Esophagus muscularis mucosa (tissue), 4 donors: ENCODE measurements around the gene JMJD4. TPM values are rescaled to one million over a fixed set of nuclear protein-coding genes. Genes with fewer than 3 reads are reported as not detected.
A peak's percentile ranks its signal among the peaks of the same experiment; 100 is the strongest.

Experiments used
- DNase-seq: peaks from one replicate; pipeline ENCODE4 v3.0.0-alpha.2; 2017; ENCODE audit errors: extremely low spot score
- H3K27ac ChIP-seq, 4 donors: fragments of 200-600 bp; sonication (generic); replicated peaks in 1 of 4; 1 replicate in 3 of 4; 2 replicates in 1 of 4; pipeline ENCODE4 v1.5.1; 2016 to 2019; ENCODE audit warnings: mild to moderate bottlenecking in 1 of 4
- H3K27me3 ChIP-seq, 4 donors: fragments of 200-600 bp; sonication (generic); one replicate each; pipeline versions ENCODE4 v1.5.1 to v1.6.0; 2016 to 2019
- H3K36me3 ChIP-seq, 4 donors: fragments of 200-600 bp; sonication (generic); one replicate each; pipeline ENCODE4 v1.5.1; 2016 to 2019
- H3K4me1 ChIP-seq, 4 donors: fragments of 200-600 bp; sonication (generic); one replicate each; pipeline ENCODE4 v1.5.1; 2016 to 2019
- H3K4me3 ChIP-seq, 4 donors: fragments of 200-600 bp; sonication (generic); 1 replicate in 2 of 4; 2 replicates in 2 of 4; pipeline ENCODE4 v1.5.1; 2016 to 2019; ENCODE audit warnings: mild to moderate bottlenecking in 4 of 4, moderate library complexity in 1 of 4
- H3K9me3 ChIP-seq, 4 donors: fragments of 200-600 bp; sonication (generic); 1 replicate in 3 of 4; 2 replicates in 1 of 4; pipeline ENCODE4 v1.5.1; 2016 to 2019
- EP300 ChIP-seq: sonication (generic); formaldehyde crosslinking; IDR thresholded peaks from one replicate; pipeline ENCODE4 v1.6.1; 2017; ENCODE audit warnings: antibody characterized with exemption
- POLR2A ChIP-seq: fragments of 450-650 bp; IDR thresholded peaks from one replicate; pipeline ENCODE4 v1.6.1; 2017; ENCODE audit warnings: antibody characterized with exemption, moderate library complexity, mild to moderate bottlenecking, low read depth
- POLR2AphosphoS5 ChIP-seq, 2 donors: sonication (generic); formaldehyde crosslinking; IDR thresholded peaks; one replicate each; pipeline ENCODE4 v1.6.1; 2017; ENCODE audit warnings: antibody characterized with exemption in 2 of 2
- WGBS: methylation state at CpG from one replicate; pipeline ENCODE4 v1.1.5; 2018; 5-methylcytosine and 5-hydroxymethylcytosine counted together
- intact Hi-C: fragments of 100-400 bp; cut with DNase I; formaldehyde crosslinking; loops from one replicate; pipeline ENCODE4 v1.15.1; 2023
- total RNA-seq, 4 donors: library from RNA; depleted of rRNA; stranded (reverse); fragments of >200 nt; gene quantifications; one replicate each; pipeline versions ENCODE4 v1.1.0 to v1.2.1, GENCODE V29; 2016
- TF ChIP-seq, protein P1 (sequence below), 3 experiments: fragments of 200-600 bp in 2 of 3; fragments of 450-650 bp in 1 of 3; sonication (generic) in 2 of 3; IDR thresholded peaks; one replicate each; pipeline ENCODE4 v1.5.1; 2017 to 2019; ENCODE audit warnings: antibody characterized with exemption in 3 of 3, mild to moderate bottlenecking in 2 of 3, moderate library complexity in 1 of 3

JMJD4 gene
- total RNA-seq, 4 donors from 2014 or later, result 10.8 to 18.4 (median 14.2) TPM

DNA sequence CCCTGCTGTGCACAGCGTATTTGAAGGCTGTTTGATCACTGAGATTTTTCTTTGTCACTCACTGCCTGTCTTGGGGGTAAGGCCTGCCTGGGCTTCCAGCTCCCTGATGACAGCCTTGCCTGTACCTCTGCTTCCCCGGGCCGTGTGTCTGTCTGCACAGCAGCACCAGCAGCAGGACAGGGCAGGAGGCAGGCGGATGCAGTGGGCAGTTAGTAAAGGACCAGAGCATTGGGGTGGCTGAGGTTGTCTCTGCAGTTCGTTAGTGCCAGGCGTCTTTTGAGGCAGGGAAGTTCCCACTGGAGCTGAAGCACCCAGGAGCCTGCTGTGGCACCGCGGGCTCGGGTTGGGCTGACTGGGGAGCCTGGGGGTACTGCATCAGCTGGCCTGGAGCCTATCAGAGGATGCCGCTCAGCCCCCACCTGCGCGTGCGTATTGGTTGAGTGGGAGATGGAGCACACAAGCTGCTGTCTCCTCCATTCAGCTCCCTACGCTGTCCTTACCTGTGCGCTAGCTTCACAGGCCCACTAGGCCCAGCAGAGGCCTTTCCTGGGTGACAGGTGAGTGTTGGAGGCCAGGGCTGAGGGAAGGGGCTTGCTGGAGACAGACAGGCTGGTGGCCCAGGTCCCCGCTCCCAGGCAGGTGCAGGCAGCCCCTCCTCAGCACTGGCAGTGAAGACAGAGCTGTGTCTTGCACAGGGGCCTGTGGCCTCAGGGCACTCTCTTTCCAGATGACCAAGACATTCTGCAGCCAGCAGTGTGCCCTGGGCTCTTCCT is 28.3 kb upstream of the JMJD4 start:
- intact Hi-C loops, result loop anchor here (2.0 to 10.0 kb wide), 2 partner anchors 183 to 321 kb away; partner anchors contain the start of genes ARF1 and WNT9A

DNA sequence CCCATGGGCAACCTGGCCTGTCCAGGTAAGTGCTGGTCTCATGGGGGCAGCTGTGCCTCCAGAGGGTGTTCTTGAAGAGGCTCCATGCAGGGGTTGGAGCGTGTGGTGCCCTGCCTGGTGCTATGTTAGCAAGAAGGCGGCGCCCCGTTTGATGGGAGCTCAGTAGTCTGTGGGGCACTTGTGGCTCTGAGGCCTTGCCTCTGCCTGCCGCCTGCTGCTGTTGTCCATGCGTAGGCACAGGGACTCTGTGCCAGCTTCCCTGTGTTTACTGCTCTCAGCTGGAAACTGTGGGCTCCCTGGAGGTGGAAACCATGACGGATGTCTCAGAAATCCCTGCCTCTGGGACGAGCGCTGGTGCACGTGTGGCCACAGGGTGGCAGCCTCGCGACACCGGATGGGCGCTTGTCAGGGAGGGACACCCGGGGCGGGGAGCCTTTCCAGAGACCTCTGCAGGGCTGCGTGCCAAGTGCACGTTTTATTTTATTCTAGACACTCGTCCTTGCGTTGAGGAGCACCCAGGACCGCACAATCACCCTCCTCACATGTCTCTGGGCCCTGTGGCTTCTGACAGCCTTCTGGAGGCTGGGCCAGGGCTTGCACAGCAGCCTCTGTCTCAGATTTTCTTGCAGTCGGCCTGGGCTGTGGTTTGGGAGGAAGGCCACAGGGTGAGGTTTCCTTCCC is 27.3 kb upstream of the JMJD4 start:
- Histone ChIP-seq H3K36me3 (peaks cover 0 to 64% (median 37%) of the 10 kb centered on the region in 4 donors), H3K27ac (peak overlapping the region; percentile 10 to 86 (median 72)), H3K4me3 (peak overlapping the region in 1 of 4 donors; percentile 19), H3K9me3 (no peaks in the 10 kb centered on the region), H3K4me1 (peaks cover 46 to 68% (median 57%) of the 10 kb centered on the region in 4 donors), H3K27me3 (no peaks in the 10 kb centered on the region)
- TF ChIP-seq POLR2A (no peak), EP300 (no peak), POLR2AphosphoS5 (IDR thresholded peaks at IDR 0.05) (peak; percentile 78 to 79)
- TF ChIP-seq, protein P1, sequence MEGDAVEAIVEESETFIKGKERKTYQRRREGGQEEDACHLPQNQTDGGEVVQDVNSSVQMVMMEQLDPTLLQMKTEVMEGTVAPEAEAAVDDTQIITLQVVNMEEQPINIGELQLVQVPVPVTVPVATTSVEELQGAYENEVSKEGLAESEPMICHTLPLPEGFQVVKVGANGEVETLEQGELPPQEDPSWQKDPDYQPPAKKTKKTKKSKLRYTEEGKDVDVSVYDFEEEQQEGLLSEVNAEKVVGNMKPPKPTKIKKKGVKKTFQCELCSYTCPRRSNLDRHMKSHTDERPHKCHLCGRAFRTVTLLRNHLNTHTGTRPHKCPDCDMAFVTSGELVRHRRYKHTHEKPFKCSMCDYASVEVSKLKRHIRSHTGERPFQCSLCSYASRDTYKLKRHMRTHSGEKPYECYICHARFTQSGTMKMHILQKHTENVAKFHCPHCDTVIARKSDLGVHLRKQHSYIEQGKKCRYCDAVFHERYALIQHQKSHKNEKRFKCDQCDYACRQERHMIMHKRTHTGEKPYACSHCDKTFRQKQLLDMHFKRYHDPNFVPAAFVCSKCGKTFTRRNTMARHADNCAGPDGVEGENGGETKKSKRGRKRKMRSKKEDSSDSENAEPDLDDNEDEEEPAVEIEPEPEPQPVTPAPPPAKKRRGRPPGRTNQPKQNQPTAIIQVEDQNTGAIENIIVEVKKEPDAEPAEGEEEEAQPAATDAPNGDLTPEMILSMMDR (IDR thresholded peaks at IDR 0.05), result peak; percentile 87 to 93 (median 89)
- WGBS, result 0% methylated on average over 15 of the region's 22 CpGs
- intact Hi-C loops, result loop anchor here (2.0 to 10.0 kb wide), 2 partner anchors 184 to 322 kb away; partner anchors contain the start of genes ARF1 and WNT9A
- peak; percentile 94 for DNase-seq

More for the DNA sequence above, 28.3 kb upstream of the JMJD4 start:
- TF ChIP-seq POLR2A (no peak), EP300 (no peak), POLR2AphosphoS5 (IDR thresholded peaks at IDR 0.05) (no peak)
- TF ChIP-seq, protein P1 (IDR thresholded peaks at IDR 0.05), result no peak
- Histone ChIP-seq H3K9me3 (no peaks in the 10 kb centered on the region), H3K4me3 (no peak overlapping the region), H3K27me3 (no peaks in the 10 kb centered on the region), H3K36me3 (peaks cover 7 to 68% (median 48%) of the 10 kb centered on the region in 4 donors), H3K4me1 (peaks cover 35 to 58% (median 47%) of the 10 kb centered on the region in 4 donors), H3K27ac (peak overlapping the region in 3 of 4 donors; percentile 21 to 86 (median 77))
- DNase-seq, result no peak
- 86% methylated on average over 13 of the region's 16 CpGs for WGBS

DNA sequence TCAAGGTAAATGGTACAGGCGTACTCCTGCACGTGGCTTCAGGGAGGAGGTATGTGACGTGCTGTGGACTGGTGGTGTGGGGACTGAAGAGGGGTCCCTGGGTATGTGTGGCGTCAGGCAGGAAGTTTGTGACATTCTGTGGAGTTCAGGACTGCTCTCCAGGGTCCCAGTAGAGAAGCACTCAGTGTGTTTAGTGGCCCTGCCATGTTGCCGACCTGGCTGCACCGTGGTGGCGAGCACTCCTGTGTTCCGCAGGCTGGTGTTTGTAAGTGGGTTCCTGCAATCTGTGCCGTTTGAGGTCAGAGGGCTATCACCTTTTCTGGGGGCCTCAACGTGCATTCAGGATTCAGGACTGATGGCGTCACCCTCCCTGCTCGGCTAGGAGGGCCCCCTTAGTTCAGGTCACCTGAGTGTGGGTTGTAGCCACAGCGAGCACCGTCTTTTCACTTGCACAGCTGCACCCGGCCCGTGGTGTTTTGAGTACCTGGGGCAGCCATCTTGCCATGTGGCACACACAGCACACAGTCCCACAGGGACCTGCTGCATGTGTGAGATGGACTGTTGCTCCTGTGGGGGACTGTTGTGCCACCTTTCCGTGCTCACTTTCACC is 26.6 kb upstream of the JMJD4 start:
- no peaks in the 10 kb centered on the region for H3K9me3 ChIP-seq
- H3K36me3 ChIP-seq, result peaks cover 0 to 57% (median 31%) of the 10 kb centered on the region in 4 donors
- H3K27ac ChIP-seq, result peak overlapping the region; percentile 10 to 86 (median 72)
- intact Hi-C loops, result loop anchor here (2.0 to 10.0 kb wide), 2 partner anchors 185 to 323 kb away; partner anchors contain the start of genes ARF1 and WNT9A
- TF ChIP-seq EP300, result no peak
- TF ChIP-seq, protein P1 (IDR thresholded peaks at IDR 0.05), result no peak
- TF ChIP-seq POLR2AphosphoS5 (IDR thresholded peaks at IDR 0.05), result no peak
- no peak for TF ChIP-seq POLR2A
- no peak for DNase-seq
- H3K4me1 ChIP-seq, result peaks cover 49 to 68% (median 62%) of the 10 kb centered on the region in 4 donors
- H3K4me3 ChIP-seq, result no peak overlapping the region
- no peaks in the 10 kb centered on the region for H3K27me3 ChIP-seq
- 80% methylated on average over 14 of the region's 17 CpGs for WGBS

DNA sequence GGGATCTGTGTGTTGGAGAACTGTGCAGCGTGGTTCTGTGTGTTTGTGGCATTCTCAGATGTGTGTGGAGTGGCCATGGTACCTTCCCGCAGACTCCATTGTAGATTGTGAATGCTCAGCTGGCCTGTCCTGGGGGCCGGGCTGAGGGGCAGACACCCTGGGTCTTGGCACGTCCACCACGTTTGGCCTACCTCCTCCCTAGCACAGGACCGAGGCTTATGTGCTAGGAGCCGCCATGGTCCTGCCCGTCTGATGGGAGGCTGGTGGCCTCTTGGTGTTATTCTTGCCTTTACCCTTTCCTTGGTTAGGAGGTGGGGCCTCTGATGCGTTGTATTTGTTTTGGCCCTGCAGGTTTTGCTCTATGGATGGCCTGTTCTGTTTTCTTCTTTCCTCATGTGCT is 25.3 kb upstream of the JMJD4 start:
- H3K36me3 ChIP-seq, result peaks cover 0 to 45% (median 23%) of the 10 kb centered on the region in 4 donors
- no peak overlapping the region for H3K4me3 ChIP-seq
- H3K9me3 ChIP-seq, result no peaks in the 10 kb centered on the region
- 84% methylated on average over 7 of the region's 9 CpGs for WGBS
- intact Hi-C loops, result loop anchor here (10.0 kb wide), 1 partner anchor 324 kb away; the partner anchor contains the start of gene ARF1
- peak overlapping the region; percentile 77 to 86 (median 82) for H3K27ac ChIP-seq
- DNase-seq, result no peak
- H3K27me3 ChIP-seq, result no peaks in the 10 kb centered on the region
- TF ChIP-seq POLR2AphosphoS5 (IDR thresholded peaks at IDR 0.05) (no peak), EP300 (no peak), POLR2A (no peak)
- TF ChIP-seq, protein P1 (IDR thresholded peaks at IDR 0.05), result no peak
- peaks cover 60 to 82% (median 75%) of the 10 kb centered on the region in 4 donors for H3K4me1 ChIP-seq
